ENCODE data around the gene MTG2. TPM values are rescaled to one million over a fixed set of nuclear protein-coding genes. Genes with fewer than 3 reads are reported as not detected.

The MTG2 gene
- total and polyA plus RNA-seq, 2 of the 8 experiments (the other 6 are each of a cell fraction or from before 2014, with no cell fraction given): 14.4 to 22.8 TPM

DNA sequence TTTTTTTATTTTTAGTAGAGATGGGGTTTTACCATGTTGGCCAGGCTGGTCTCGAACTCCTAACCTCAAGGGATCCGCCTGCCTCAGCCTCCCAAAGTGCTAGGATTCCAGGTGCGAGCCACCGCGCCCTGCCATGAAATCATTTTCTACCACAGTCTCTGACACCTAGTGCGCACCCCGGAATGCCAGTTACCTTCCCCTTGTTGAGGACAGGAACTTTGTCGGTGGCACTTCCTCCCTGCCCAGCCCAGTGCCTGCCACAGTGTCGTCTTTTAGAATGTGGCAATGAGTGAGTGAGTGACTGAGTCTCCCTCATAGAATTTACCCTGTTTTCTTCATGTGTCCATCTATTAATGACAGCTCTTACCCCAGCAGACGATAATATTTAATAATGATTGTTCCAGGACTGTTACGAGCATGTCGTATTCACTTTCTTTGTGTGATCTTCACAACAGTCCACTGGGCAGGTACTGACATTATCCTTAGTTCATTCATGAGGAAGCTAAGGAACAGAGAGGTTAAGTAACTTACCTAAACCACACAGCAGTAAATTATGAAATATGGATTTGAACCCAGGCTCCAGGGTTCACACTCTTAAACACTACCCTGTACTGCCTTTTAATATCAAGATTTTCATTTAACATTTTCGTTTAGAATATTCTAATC is 57.3 kb downstream of the MTG2 start (continued):
- TF ChIP-seq, protein P1, sequence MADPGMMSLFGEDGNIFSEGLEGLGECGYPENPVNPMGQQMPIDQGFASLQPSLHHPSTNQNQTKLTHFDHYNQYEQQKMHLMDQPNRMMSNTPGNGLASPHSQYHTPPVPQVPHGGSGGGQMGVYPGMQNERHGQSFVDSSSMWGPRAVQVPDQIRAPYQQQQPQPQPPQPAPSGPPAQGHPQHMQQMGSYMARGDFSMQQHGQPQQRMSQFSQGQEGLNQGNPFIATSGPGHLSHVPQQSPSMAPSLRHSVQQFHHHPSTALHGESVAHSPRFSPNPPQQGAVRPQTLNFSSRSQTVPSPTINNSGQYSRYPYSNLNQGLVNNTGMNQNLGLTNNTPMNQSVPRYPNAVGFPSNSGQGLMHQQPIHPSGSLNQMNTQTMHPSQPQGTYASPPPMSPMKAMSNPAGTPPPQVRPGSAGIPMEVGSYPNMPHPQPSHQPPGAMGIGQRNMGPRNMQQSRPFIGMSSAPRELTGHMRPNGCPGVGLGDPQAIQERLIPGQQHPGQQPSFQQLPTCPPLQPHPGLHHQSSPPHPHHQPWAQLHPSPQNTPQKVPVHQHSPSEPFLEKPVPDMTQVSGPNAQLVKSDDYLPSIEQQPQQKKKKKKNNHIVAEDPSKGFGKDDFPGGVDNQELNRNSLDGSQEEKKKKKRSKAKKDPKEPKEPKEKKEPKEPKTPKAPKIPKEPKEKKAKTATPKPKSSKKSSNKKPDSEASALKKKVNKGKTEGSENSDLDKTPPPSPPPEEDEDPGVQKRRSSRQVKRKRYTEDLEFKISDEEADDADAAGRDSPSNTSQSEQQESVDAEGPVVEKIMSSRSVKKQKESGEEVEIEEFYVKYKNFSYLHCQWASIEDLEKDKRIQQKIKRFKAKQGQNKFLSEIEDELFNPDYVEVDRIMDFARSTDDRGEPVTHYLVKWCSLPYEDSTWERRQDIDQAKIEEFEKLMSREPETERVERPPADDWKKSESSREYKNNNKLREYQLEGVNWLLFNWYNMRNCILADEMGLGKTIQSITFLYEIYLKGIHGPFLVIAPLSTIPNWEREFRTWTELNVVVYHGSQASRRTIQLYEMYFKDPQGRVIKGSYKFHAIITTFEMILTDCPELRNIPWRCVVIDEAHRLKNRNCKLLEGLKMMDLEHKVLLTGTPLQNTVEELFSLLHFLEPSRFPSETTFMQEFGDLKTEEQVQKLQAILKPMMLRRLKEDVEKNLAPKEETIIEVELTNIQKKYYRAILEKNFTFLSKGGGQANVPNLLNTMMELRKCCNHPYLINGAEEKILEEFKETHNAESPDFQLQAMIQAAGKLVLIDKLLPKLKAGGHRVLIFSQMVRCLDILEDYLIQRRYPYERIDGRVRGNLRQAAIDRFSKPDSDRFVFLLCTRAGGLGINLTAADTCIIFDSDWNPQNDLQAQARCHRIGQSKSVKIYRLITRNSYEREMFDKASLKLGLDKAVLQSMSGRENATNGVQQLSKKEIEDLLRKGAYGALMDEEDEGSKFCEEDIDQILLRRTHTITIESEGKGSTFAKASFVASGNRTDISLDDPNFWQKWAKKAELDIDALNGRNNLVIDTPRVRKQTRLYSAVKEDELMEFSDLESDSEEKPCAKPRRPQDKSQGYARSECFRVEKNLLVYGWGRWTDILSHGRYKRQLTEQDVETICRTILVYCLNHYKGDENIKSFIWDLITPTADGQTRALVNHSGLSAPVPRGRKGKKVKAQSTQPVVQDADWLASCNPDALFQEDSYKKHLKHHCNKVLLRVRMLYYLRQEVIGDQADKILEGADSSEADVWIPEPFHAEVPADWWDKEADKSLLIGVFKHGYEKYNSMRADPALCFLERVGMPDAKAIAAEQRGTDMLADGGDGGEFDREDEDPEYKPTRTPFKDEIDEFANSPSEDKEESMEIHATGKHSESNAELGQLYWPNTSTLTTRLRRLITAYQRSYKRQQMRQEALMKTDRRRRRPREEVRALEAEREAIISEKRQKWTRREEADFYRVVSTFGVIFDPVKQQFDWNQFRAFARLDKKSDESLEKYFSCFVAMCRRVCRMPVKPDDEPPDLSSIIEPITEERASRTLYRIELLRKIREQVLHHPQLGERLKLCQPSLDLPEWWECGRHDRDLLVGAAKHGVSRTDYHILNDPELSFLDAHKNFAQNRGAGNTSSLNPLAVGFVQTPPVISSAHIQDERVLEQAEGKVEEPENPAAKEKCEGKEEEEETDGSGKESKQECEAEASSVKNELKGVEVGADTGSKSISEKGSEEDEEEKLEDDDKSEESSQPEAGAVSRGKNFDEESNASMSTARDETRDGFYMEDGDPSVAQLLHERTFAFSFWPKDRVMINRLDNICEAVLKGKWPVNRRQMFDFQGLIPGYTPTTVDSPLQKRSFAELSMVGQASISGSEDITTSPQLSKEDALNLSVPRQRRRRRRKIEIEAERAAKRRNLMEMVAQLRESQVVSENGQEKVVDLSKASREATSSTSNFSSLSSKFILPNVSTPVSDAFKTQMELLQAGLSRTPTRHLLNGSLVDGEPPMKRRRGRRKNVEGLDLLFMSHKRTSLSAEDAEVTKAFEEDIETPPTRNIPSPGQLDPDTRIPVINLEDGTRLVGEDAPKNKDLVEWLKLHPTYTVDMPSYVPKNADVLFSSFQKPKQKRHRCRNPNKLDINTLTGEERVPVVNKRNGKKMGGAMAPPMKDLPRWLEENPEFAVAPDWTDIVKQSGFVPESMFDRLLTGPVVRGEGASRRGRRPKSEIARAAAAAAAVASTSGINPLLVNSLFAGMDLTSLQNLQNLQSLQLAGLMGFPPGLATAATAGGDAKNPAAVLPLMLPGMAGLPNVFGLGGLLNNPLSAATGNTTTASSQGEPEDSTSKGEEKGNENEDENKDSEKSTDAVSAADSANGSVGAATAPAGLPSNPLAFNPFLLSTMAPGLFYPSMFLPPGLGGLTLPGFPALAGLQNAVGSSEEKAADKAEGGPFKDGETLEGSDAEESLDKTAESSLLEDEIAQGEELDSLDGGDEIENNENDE (IDR thresholded peaks at IDR 0.05; ENCODE audit: insufficient replicate concordance, low read length): no peak
- TF ChIP-seq TAF1 (IDR thresholded peaks at IDR 0.05; ENCODE audit: low read depth, low read length) (no peak), CHD2 (IDR thresholded peaks at IDR 0.05; ENCODE audit: low read length) (no peak), POLR2A (IDR thresholded peaks at IDR 0.05; ENCODE audit: control extremely low read depth in 1 of 2, low read depth in 2 of 2, low read length in 2 of 2) (no peak), GABPA (IDR thresholded peaks at IDR 0.05; ENCODE audit: borderline replicate concordance, insufficient read depth, low read length) (no peak), EGR1 (IDR thresholded peaks at IDR 0.05; ENCODE audit: borderline replicate concordance, low read depth, low read length) (no peak)
